Measurements from ENCODE around the gene MYBPC2. TPM values are rescaled to one million over a fixed set of nuclear protein-coding genes. Genes with fewer than 3 reads are reported as not detected.
"Not testable (repeated sequence)": the region's sequence is repeated elsewhere in the genome, so short reads cannot be mapped to it uniquely, and the experiment has no call there.

The MYBPC2 gene
- total and polyA plus RNA-seq, 4 experiments from 2014 or later: 0.10 TPM; not detected in 3

DNA sequence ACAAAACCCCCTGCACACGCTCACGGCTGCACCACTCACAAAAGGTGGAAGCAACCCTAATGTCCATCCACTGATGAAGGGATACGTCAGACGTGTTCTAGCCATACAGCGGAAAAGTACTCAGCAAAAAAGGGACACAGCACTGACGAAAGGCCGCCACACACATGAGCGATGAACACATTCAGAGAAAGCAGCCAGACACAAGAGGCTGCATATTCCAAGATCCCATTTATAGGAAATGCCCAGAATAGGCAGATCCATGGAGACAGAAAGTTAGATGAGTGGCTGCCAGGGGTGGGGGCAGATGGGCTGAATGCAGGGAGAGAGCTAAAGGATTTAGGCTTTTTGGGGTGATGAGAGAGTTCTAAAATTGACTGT, 44.8 kb upstream of the MYBPC2 start:
- intact Hi-C loops (cut with micrococcal nuclease): no loop called here
- Histone ChIP-seq H3K4me1 (ENCODE audit: insufficient read depth, low read length) (peaks cover 16% of the 10 kb centered on the region), H3K27me3 (ENCODE audit: insufficient read depth, low read length) (no peaks in the 10 kb centered on the region), H3K9me3 (ENCODE audit: control insufficient read depth in 1 of 2, low read length in 2 of 2) (no peaks in the 10 kb centered on the region), H3K36me3 (ENCODE audit: insufficient read depth, low read length) (no peaks in the 10 kb centered on the region), H3K4me3 (ENCODE audit: low read length in 2 of 2) (no peak overlapping the region), H3K27ac (ENCODE audit: low read depth, low read length) (no peak overlapping the region)
- H3K27ac Mint-ChIP-seq: peak overlapping the region in 2 of 7 donors; percentile 30 to 57
- H3K36me3 Mint-ChIP-seq: peaks cover 8 to 25% of the 10 kb centered on the region in 2 donors
- peak overlapping the region in 2 of 8 donors; percentile 12 to 39 for H3K4me3 Mint-ChIP-seq
- H3K9me3 Mint-ChIP-seq: peaks cover 0 to 6% (median 0%) of the 10 kb centered on the region in 8 donors
- POLR2A ChIA-PET (ENCODE audit: partially characterized antibody): no interaction called here
- no peak for DNase-seq
- H3K4me1 Mint-ChIP-seq: peaks cover 19 to 35% (median 29%) of the 10 kb centered on the region in 4 donors
- no peaks in the 10 kb centered on the region for H3K27me3 Mint-ChIP-seq
- CTCF ChIA-PET (ENCODE audit: partially characterized antibody): no interaction called here

- Mint-ChIP-seq H3K4me1 (peaks cover 4 to 12% (median 8%) of the 10 kb centered on the region in 4 donors), H3K36me3 (peaks cover 15 to 17% of the 10 kb centered on the region in 2 donors)
- H3K27ac ChIP-seq (ENCODE audit: low read depth, low read length); H3K27me3 Mint-ChIP-seq; H3K9me3 Mint-ChIP-seq; H3K4me1 ChIP-seq (ENCODE audit: insufficient read depth, low read length); POLR2A ChIA-PET (ENCODE audit: partially characterized antibody); H3K4me3 ChIP-seq (ENCODE audit: low read length in 2 of 2); H3K36me3 ChIP-seq (ENCODE audit: insufficient read depth, low read length); H3K9me3 ChIP-seq (ENCODE audit: control insufficient read depth in 1 of 2, low read length in 2 of 2); H3K27ac Mint-ChIP-seq; H3K27me3 ChIP-seq (ENCODE audit: insufficient read depth, low read length); H3K4me3 Mint-ChIP-seq; intact Hi-C loops (cut with micrococcal nuclease); DNase-seq: not testable (repeated sequence)
- CTCF ChIA-PET (ENCODE audit: partially characterized antibody): interaction anchor here (0.6 to 0.7 kb wide), 2 partner anchors 70 to 434 kb away, joined by 3 to 4 read pairs; no protein-coding TSS in a partner anchor
Measured at GRCh38 chr19:50390295-50390694, 42.4 kb upstream of the MYBPC2 start.

- H3K27me3 Mint-ChIP-seq; H3K9me3 ChIP-seq (ENCODE audit: control insufficient read depth in 1 of 2, low read length in 2 of 2); H3K4me1 ChIP-seq (ENCODE audit: insufficient read depth, low read length); H3K4me3 Mint-ChIP-seq; H3K36me3 ChIP-seq (ENCODE audit: insufficient read depth, low read length); H3K27me3 ChIP-seq (ENCODE audit: insufficient read depth, low read length); DNase-seq; H3K4me3 ChIP-seq (ENCODE audit: low read length in 2 of 2); H3K27ac ChIP-seq (ENCODE audit: low read depth, low read length); intact Hi-C loops (cut with micrococcal nuclease); H3K9me3 Mint-ChIP-seq; CTCF ChIA-PET (ENCODE audit: partially characterized antibody); POLR2A ChIA-PET (ENCODE audit: partially characterized antibody); H3K27ac Mint-ChIP-seq: not testable (repeated sequence)
- Mint-ChIP-seq H3K36me3 (peaks cover 17 to 21% of the 10 kb centered on the region in 2 donors), H3K4me1 (peaks cover 2 to 12% (median 7%) of the 10 kb centered on the region in 4 donors)
Measured at GRCh38 chr19:50390952-50391351, 41.7 kb upstream of the MYBPC2 start.

DNA sequence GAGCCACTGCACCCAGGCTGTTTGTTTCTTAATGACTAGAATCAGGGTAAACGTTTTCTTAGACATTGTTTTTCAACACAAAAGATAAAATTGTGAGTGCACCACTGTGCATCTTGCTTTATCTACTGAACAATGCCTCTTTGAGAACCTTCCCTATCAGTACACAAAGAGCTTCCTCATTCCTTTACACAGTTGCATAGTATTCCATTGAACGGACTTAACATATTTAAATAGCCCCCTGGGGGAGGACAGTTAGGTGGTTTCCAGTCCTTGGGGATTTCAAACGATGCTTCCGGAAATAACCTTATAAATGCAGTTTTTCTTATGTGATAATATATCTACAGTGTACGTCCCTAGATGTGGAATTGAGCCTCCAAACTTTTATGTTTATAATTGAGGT, 39.9 kb upstream of the MYBPC2 start:
- Mint-ChIP-seq H3K27me3 (no peaks in the 10 kb centered on the region), H3K9me3 (no peaks in the 10 kb centered on the region), H3K4me1 (peaks cover under 1 to 8% (median 3%) of the 10 kb centered on the region in 4 donors), H3K4me3 (no peak overlapping the region), H3K27ac (no peak overlapping the region), H3K36me3 (peaks cover 16 to 17% of the 10 kb centered on the region in 2 donors)
- ChIA-PET CTCF (ENCODE audit: partially characterized antibody) (no interaction called here), POLR2A (ENCODE audit: partially characterized antibody) (no interaction called here)
- no peak overlapping the region for H3K4me3 ChIP-seq (ENCODE audit: low read length in 2 of 2)
- no peak overlapping the region for H3K27ac ChIP-seq (ENCODE audit: low read depth, low read length)
- intact Hi-C loops (cut with micrococcal nuclease): no loop called here
- H3K9me3 ChIP-seq (ENCODE audit: control insufficient read depth in 1 of 2, low read length in 2 of 2): no peaks in the 10 kb centered on the region
- H3K27me3 ChIP-seq (ENCODE audit: insufficient read depth, low read length): no peaks in the 10 kb centered on the region
- no peaks in the 10 kb centered on the region for H3K36me3 ChIP-seq (ENCODE audit: insufficient read depth, low read length)
- DNase-seq: no peak
- no peaks in the 10 kb centered on the region for H3K4me1 ChIP-seq (ENCODE audit: insufficient read depth, low read length)

GRCh38 chr19:50393589-50393988, 39.1 kb upstream of the MYBPC2 start:
- H3K4me1 ChIP-seq (ENCODE audit: insufficient read depth, low read length): no peaks in the 10 kb centered on the region
- Mint-ChIP-seq H3K4me1 (peaks cover 0 to 5% (median 0%) of the 10 kb centered on the region in 4 donors), H3K27ac (peak overlapping the region in 2 of 7 donors; percentile 55 to 75), H3K4me3 (no peak overlapping the region), H3K9me3 (no peaks in the 10 kb centered on the region), H3K36me3 (peaks cover 12 to 18% of the 10 kb centered on the region in 2 donors), H3K27me3 (no peaks in the 10 kb centered on the region)
- DNase-seq: no peak
- ChIA-PET POLR2A (ENCODE audit: partially characterized antibody) (no interaction called here), CTCF (ENCODE audit: partially characterized antibody) (no interaction called here)
- no peaks in the 10 kb centered on the region for H3K27me3 ChIP-seq (ENCODE audit: insufficient read depth, low read length)
- H3K4me3 ChIP-seq (ENCODE audit: low read length in 2 of 2): no peak overlapping the region
- no peak overlapping the region for H3K27ac ChIP-seq (ENCODE audit: low read depth, low read length)
- no peaks in the 10 kb centered on the region for H3K36me3 ChIP-seq (ENCODE audit: insufficient read depth, low read length)
- intact Hi-C loops (cut with micrococcal nuclease): no loop called here
- H3K9me3 ChIP-seq (ENCODE audit: control insufficient read depth in 1 of 2, low read length in 2 of 2): no peaks in the 10 kb centered on the region

DNA sequence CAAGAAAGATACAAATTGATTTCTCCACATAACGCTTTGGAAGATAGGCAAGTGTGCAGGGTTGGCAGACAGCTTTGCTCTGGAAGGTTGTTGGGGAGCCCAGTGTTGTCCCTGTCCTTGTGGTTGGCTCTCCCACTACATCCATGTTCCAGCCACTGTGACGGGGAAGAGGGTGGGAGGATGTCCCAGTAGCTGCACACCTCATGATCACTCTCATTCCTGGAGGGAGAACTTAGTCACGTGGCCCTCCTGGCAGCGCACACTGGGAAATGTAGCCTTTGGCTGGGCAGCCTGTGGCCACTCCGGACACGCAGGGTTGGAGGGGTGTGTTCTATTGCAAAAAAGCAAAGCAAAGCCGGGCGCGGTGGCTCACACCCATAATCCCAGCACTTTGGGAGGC, 38.7 kb upstream of the MYBPC2 start:
- Mint-ChIP-seq H3K36me3 (peaks cover 13 to 19% of the 10 kb centered on the region in 2 donors), H3K4me1 (peaks cover 0 to 5% (median under 1%) of the 10 kb centered on the region in 4 donors), H3K27ac (peak overlapping the region in 1 of 7 donors; percentile 75), H3K9me3 (no peaks in the 10 kb centered on the region), H3K27me3 (no peaks in the 10 kb centered on the region), H3K4me3 (no peak overlapping the region)
- intact Hi-C loops (cut with micrococcal nuclease): no loop called here
- POLR2A ChIA-PET (ENCODE audit: partially characterized antibody): no interaction called here
- H3K4me1 ChIP-seq (ENCODE audit: insufficient read depth, low read length): no peaks in the 10 kb centered on the region
- H3K36me3 ChIP-seq (ENCODE audit: insufficient read depth, low read length): no peaks in the 10 kb centered on the region
- no peaks in the 10 kb centered on the region for H3K9me3 ChIP-seq (ENCODE audit: control insufficient read depth in 1 of 2, low read length in 2 of 2)
- DNase-seq: no peak
- H3K27me3 ChIP-seq (ENCODE audit: insufficient read depth, low read length): no peaks in the 10 kb centered on the region
- H3K4me3 ChIP-seq (ENCODE audit: low read length in 2 of 2): no peak overlapping the region
- H3K27ac ChIP-seq (ENCODE audit: low read depth, low read length): no peak overlapping the region
- CTCF ChIA-PET (ENCODE audit: partially characterized antibody): no interaction called here

GRCh38 chr19:50398675-50399367, 33.9 kb upstream of the MYBPC2 start:
- H3K36me3 ChIP-seq (ENCODE audit: insufficient read depth, low read length): no peaks in the 10 kb centered on the region
- ChIA-PET POLR2A (ENCODE audit: partially characterized antibody) (no interaction called here), CTCF (ENCODE audit: partially characterized antibody) (no interaction called here)
- no peaks in the 10 kb centered on the region for H3K27me3 ChIP-seq (ENCODE audit: insufficient read depth, low read length)
- no peak for DNase-seq
- no peak overlapping the region for H3K27ac Mint-ChIP-seq
- no peak overlapping the region for H3K27ac ChIP-seq (ENCODE audit: low read depth, low read length)
- no peaks in the 10 kb centered on the region for H3K4me1 ChIP-seq (ENCODE audit: insufficient read depth, low read length)
- no peak overlapping the region for H3K4me3 Mint-ChIP-seq
- H3K36me3 Mint-ChIP-seq: peaks cover 12 to 16% of the 10 kb centered on the region in 2 donors
- intact Hi-C loops (cut with micrococcal nuclease): no loop called here
- no peak overlapping the region for H3K4me3 ChIP-seq (ENCODE audit: low read length in 2 of 2)
- no peaks in the 10 kb centered on the region for H3K9me3 ChIP-seq (ENCODE audit: control insufficient read depth in 1 of 2, low read length in 2 of 2)
- H3K27me3 Mint-ChIP-seq: no peaks in the 10 kb centered on the region
- H3K9me3 Mint-ChIP-seq: no peaks in the 10 kb centered on the region
- H3K4me1 Mint-ChIP-seq: peaks cover 0 to 4% (median 2%) of the 10 kb centered on the region in 4 donors

Data from CD4-positive, alpha-beta memory T cell (primary cell).